GM18519 (cell line): ENCODE results near the gene TP53RK.

Source experiments
- ATAC-seq: cut with Tn5 transposase; IDR thresholded peaks from one replicate; pipeline ENCODE4 v1.9.1; 2021; ENCODE audit warnings: mild to moderate bottlenecking, moderate library complexity; ENCODE audit not compliant: unreplicated experiment, low FRiP score

The TP53RK gene

DNA sequence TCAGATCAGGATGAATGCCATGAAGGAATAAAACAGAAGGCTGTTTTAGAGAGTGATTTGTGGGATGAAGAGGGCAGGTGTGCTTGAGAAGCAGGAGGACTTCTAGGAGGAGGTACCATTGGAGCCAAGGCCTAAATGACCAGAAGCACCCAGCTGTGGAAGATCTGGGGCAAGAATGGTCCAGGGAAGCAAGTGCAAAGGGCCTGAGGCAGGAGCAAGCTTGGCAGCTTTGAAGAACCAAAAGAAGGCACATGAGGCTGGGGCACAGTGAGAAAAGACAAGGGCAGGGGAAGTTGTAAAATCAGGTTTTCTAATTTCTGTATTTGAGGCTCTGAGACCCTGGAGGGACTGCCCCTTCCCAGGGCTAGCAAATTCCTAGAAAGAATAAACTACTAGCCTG lies 47.8 kb downstream of the TP53RK start:
- no peak for ATAC-seq

- no peak for ATAC-seq
These were observed 48.5 kb downstream of the TP53RK start for GRCh38 chr20:46640536-46641311.

GRCh38 chr20:46640044-46640443 lies 49.2 kb downstream of the TP53RK start:
- no peak for ATAC-seq

GRCh38 chr20:46639587-46639986 lies 49.7 kb downstream of the TP53RK start:
- no peak for ATAC-seq

GRCh38 chr20:46638898-46639274 lies 50.4 kb downstream of the TP53RK start:
- ATAC-seq = no peak

DNA sequence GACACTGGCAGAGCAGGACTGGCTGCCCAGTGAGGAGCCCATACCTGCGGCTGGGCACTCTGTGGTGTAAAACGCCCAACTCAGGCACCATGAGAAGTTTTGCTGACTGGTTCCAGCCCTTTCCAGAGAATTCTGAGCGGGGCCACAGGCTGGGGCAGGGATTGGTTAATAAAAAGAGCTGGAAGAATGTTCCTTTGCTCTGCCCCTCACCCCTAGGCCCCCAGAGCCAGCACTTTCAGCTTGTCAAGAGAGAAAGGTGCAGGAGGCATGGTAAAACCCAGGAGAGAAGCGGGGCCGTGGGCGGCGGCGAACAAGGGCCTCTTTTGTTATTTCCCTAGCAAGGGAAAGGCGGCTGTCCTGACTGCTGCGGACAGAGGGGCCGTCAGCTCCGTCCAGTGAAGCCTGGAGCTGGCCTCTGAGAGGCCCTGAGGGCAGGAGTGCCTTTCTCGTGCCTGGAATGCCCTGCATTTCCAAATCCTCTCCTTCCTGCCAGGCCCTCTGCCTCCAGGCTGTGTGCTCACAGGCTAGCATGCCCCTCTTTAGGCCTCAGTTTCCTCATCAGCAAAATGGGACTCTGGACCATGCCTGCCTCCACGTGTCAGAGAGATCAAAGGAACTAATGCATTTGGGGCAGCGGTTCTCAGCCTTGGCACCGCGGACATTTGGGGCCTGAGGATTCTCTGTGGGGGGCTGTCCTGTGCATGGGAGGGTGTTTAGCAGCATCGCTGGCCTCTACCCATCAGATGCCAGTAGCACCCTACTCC lies 50.9 kb downstream of the TP53RK start:
- no peak for ATAC-seq

DNA sequence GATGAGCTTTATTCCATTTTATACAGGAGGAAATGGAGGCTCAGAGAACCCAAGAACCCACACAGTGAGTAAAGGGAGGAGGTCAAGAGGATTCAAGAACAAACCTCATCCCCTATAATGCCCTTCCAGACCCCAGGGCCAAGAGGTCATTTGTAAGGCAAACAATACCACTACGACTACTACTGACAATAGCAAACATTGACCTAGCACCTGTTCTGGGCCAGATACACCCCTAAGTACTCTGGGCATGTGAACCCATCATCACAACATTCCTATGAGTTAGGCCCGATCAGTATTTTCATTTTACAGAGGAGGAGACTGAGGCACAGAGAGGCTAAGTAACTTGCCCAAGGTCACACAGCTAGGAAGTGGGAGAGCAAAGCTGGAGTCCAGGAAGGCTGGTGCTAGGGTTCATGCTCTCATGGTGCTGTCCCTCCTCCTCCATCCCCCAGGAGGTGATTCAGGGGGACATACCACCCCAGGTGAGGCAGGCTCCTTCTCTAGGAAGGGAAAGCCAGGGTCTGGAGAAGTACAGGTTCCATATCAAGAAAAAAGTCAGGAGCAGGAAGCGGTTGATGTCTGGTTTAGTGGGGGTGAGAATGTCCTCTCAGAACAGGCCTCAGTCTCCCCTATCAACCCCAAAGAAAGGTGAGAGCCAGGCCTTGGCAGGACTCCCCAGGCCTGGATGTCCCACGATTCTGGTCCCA lies 51.7 kb downstream of the TP53RK start:
- no peak for ATAC-seq

GRCh38 chr20:46637020-46637419 lies 52.2 kb downstream of the TP53RK start:
- ATAC-seq = no peak

DNA sequence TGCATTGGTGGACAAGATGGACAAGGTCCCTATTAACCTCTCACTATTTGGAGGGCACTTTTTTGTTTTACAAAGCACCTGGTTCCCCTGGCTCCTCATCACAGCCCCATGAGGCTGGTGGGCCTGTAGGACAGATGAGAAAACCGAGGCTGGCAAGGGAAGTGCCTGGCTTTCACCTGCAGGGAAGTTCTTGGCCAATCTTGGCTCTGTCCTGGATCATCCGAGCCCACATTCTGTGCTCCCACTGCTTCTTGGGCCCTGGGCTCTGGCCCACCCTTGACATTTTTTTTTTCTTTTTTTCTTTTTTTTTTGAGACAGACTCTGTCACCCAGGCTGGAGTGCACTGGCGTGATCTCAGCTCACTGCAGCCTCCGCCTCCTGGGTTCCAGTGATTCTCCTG lies 52.7 kb downstream of the TP53RK start:
- no peak for ATAC-seq

GRCh38 chr20:46635514-46636136 lies 53.6 kb downstream of the TP53RK start:
- ATAC-seq = no peak

DNA sequence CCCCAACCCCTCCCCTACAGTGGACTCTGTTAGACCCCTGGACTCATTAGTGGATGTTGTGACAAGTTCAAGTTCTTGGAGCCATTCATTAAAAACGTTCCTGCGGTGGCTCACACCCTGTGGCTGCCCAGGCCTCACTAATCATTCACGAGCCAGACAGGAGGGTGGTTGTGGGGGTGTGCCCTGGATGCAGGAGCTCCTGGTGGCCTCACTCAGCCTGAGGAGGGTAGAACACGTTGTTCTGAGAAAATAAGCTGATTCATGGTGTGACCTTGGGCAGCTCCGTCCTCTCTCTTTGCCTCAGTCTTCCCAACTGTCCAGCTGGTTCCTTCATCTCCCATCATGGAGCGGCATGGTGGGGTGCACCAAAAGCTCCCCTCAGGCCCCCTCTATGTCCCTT lies 54.7 kb downstream of the TP53RK start:
- ATAC-seq = no peak
